ENCODE results near the gene CHD8.
"Not testable (repeated sequence)": the region's sequence is repeated elsewhere in the genome, so short reads cannot be mapped to it uniquely, and the experiment has no call there.

CHD8 gene

GRCh38 chr14:21406213-21406612, 49.7 kb downstream of the CHD8 start:
- H3K27me3 Mint-ChIP-seq (ENCODE audit: low read depth), result no peaks in the 10 kb centered on the region
- no peak overlapping the region for H3K4me3 Mint-ChIP-seq
- H3K27ac Mint-ChIP-seq, result no peak overlapping the region
- peaks cover 69% of the 10 kb centered on the region for H3K36me3 Mint-ChIP-seq (ENCODE audit: low read depth)
- H3K9me3 Mint-ChIP-seq, result no peaks in the 10 kb centered on the region
- no peaks in the 10 kb centered on the region for H3K4me1 Mint-ChIP-seq (ENCODE audit: low read depth)

GRCh38 chr14:21405097-21405496, 50.8 kb downstream of the CHD8 start:
- no peak overlapping the region for H3K27ac Mint-ChIP-seq
- no peaks in the 10 kb centered on the region for H3K4me1 Mint-ChIP-seq (ENCODE audit: low read depth)
- no peaks in the 10 kb centered on the region for H3K27me3 Mint-ChIP-seq (ENCODE audit: low read depth)
- H3K36me3 Mint-ChIP-seq (ENCODE audit: low read depth), result peaks cover 68% of the 10 kb centered on the region
- H3K9me3 Mint-ChIP-seq, result no peaks in the 10 kb centered on the region
- no peak overlapping the region for H3K4me3 Mint-ChIP-seq

- no peaks in the 10 kb centered on the region for H3K27me3 Mint-ChIP-seq (ENCODE audit: low read depth)
Measured at GRCh38 chr14:21399311-21399870, 56.5 kb downstream of the CHD8 start.

GRCh38 chr14:21398901-21399300, 57.0 kb downstream of the CHD8 start:
- Mint-ChIP-seq H3K27me3 (ENCODE audit: low read depth) (no peaks in the 10 kb centered on the region), H3K4me1 (ENCODE audit: low read depth) (no peaks in the 10 kb centered on the region), H3K4me3 (no peak overlapping the region), H3K27ac (no peak overlapping the region), H3K36me3 (ENCODE audit: low read depth) (peaks cover 69% of the 10 kb centered on the region), H3K9me3 (no peaks in the 10 kb centered on the region)

More at GRCh38 chr14:21399311-21399870, 56.5 kb downstream of the CHD8 start:
- Mint-ChIP-seq H3K4me3 (no peak overlapping the region), H3K9me3 (no peaks in the 10 kb centered on the region), H3K36me3 (ENCODE audit: low read depth) (peaks cover 65% of the 10 kb centered on the region), H3K27ac (no peak overlapping the region), H3K4me1 (ENCODE audit: low read depth) (no peaks in the 10 kb centered on the region)

GRCh38 chr14:21395450-21395849, 60.5 kb downstream of the CHD8 start:
- Mint-ChIP-seq H3K4me1 (ENCODE audit: low read depth) (no peaks in the 10 kb centered on the region), H3K36me3 (ENCODE audit: low read depth) (peaks cover 71% of the 10 kb centered on the region), H3K4me3 (no peak overlapping the region), H3K9me3 (no peaks in the 10 kb centered on the region), H3K27ac (no peak overlapping the region), H3K27me3 (ENCODE audit: low read depth) (no peaks in the 10 kb centered on the region)

GRCh38 chr14:21385188-21385904, 70.6 kb downstream of the CHD8 start:
- Mint-ChIP-seq H3K27me3 (ENCODE audit: low read depth) (no peaks in the 10 kb centered on the region), H3K4me3 (peak overlapping the region; percentile 97), H3K36me3 (ENCODE audit: low read depth) (peaks cover 26% of the 10 kb centered on the region), H3K9me3 (no peaks in the 10 kb centered on the region), H3K27ac (peak overlapping the region; percentile 96), H3K4me1 (ENCODE audit: low read depth) (peaks cover 25% of the 10 kb centered on the region)

- H3K27ac Mint-ChIP-seq, result peak overlapping the region; percentile 96
- peak overlapping the region; percentile 97 for H3K4me3 Mint-ChIP-seq
- H3K9me3 Mint-ChIP-seq, result no peaks in the 10 kb centered on the region
- no peaks in the 10 kb centered on the region for H3K27me3 Mint-ChIP-seq (ENCODE audit: low read depth)
- peaks cover 24% of the 10 kb centered on the region for H3K36me3 Mint-ChIP-seq (ENCODE audit: low read depth)
- H3K4me1 Mint-ChIP-seq (ENCODE audit: low read depth), result peaks cover 26% of the 10 kb centered on the region
Measured at GRCh38 chr14:21384494-21384851, 71.5 kb downstream of the CHD8 start.

GRCh38 chr14:21383848-21384493, 72.0 kb downstream of the CHD8 start, which contains the start of gene SUPT16H:
TSS of gene SUPT16H (minus strand) at chr14:21384019. CDS start at chr14:21383927, 92 bp downstream.
- H3K27ac Mint-ChIP-seq, result peak within 1 kb of the TSS; percentile 96
- H3K4me1 Mint-ChIP-seq (ENCODE audit: low read depth), result peaks cover 26% of the 10 kb centered on the region
- no peaks in the 10 kb centered on the region for H3K9me3 Mint-ChIP-seq
- peaks cover 19% of the 10 kb centered on the region for H3K36me3 Mint-ChIP-seq (ENCODE audit: low read depth)
- H3K27me3 Mint-ChIP-seq (ENCODE audit: low read depth), result no peaks in the 10 kb centered on the region
- H3K4me3 Mint-ChIP-seq, result peak within 1 kb of the TSS; percentile 97

- Mint-ChIP-seq H3K4me1 (ENCODE audit: low read depth) (peaks cover 28% of the 10 kb centered on the region), H3K9me3 (no peaks in the 10 kb centered on the region), H3K27me3 (ENCODE audit: low read depth) (no peaks in the 10 kb centered on the region), H3K36me3 (ENCODE audit: low read depth) (peaks cover 13% of the 10 kb centered on the region), H3K27ac (peak overlapping the region; percentile 96), H3K4me3 (peak overlapping the region; percentile 97)
Measured at GRCh38 chr14:21382886-21383847, 72.8 kb downstream of the CHD8 start.

- Mint-ChIP-seq H3K4me3 (peak overlapping the region; percentile 79), H3K27me3 (ENCODE audit: low read depth) (no peaks in the 10 kb centered on the region), H3K9me3 (no peaks in the 10 kb centered on the region), H3K36me3 (ENCODE audit: low read depth) (peaks cover 12% of the 10 kb centered on the region), H3K4me1 (ENCODE audit: low read depth) (peaks cover 33% of the 10 kb centered on the region), H3K27ac (peak overlapping the region; percentile 65)
Measured at GRCh38 chr14:21382095-21382494, 73.8 kb downstream of the CHD8 start.

GRCh38 chr14:21379338-21379737, 76.6 kb downstream of the CHD8 start:
- Mint-ChIP-seq H3K36me3 (ENCODE audit: low read depth) (peaks cover 5% of the 10 kb centered on the region), H3K4me1 (ENCODE audit: low read depth) (peaks cover 34% of the 10 kb centered on the region)

GRCh38 chr14:21373980-21374379, 81.9 kb downstream of the CHD8 start:
- Mint-ChIP-seq H3K4me3 (no peak overlapping the region), H3K36me3 (ENCODE audit: low read depth) (peaks cover 17% of the 10 kb centered on the region), H3K4me1 (ENCODE audit: low read depth) (peaks cover 16% of the 10 kb centered on the region), H3K9me3 (no peaks in the 10 kb centered on the region), H3K27ac (no peak overlapping the region), H3K27me3 (ENCODE audit: low read depth) (no peaks in the 10 kb centered on the region)

More at GRCh38 chr14:21379338-21379737, 76.6 kb downstream of the CHD8 start:
- H3K4me3 Mint-ChIP-seq, result no peak overlapping the region
- no peaks in the 10 kb centered on the region for H3K9me3 Mint-ChIP-seq
- H3K27me3 Mint-ChIP-seq (ENCODE audit: low read depth), result no peaks in the 10 kb centered on the region
- H3K27ac Mint-ChIP-seq, result no peak overlapping the region

GRCh38 chr14:21372814-21373213, 83.1 kb downstream of the CHD8 start:
- not testable (repeated sequence) for H3K27ac Mint-ChIP-seq; H3K4me3 Mint-ChIP-seq; H3K9me3 Mint-ChIP-seq; H3K27me3 Mint-ChIP-seq (ENCODE audit: low read depth)
- peaks cover 27% of the 10 kb centered on the region for H3K36me3 Mint-ChIP-seq (ENCODE audit: low read depth)
- peaks cover 12% of the 10 kb centered on the region for H3K4me1 Mint-ChIP-seq (ENCODE audit: low read depth)

Measured in T-helper 1 cell treated with Interleukin-12 subunit alpha and Interleukin-12 subunit beta and Interleukin-4 antibody, amounts not matched to agents 30 μg/mL and 1 μg/mL, for 36 hours (primary cell).